Inflammatory macrophage treated with lipopolysaccharide for 4 hours (primary cell): ENCODE measurements around the gene KLHL21.
A peak's percentile ranks its signal among the peaks of the same experiment; 100 is the strongest.

ENCODE experiments used
- DNase-seq: peaks from one replicate; pipeline ENCODE4 v3.0.0-alpha.2; 2020

Gene KLHL21

GRCh38 chr1:6599141-6599975, 3.3 kb downstream of the KLHL21 start:
- DNase-seq: peak; percentile 55

- no peak for DNase-seq
Measured at GRCh38 chr1:6597777-6598131, 4.9 kb downstream of the KLHL21 start.

- DNase-seq: no peak
Measured at GRCh38 chr1:6596886-6597776, 5.5 kb downstream of the KLHL21 start.

DNA sequence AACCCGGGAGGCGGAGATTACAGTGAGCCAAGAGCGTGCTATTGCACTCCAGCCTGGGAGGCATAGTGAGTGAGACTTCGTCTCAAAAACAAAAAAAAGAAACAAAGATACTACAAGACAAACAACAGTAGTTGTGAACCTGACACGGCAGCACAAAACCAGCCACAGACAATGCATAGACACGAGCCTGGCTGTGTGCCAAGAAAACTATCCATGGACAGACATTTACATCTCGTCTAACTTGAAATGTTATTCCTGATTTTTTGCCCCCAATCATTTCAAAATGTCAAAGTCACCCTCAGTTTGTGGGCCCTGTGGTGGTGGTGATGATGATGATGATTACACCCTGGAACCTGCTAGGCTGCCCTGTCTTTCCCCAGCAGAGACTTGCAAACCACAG, 6.3 kb downstream of the KLHL21 start:
- DNase-seq: no peak

GRCh38 chr1:6594977-6595740, 7.5 kb downstream of the KLHL21 start:
- no peak for DNase-seq

DNA sequence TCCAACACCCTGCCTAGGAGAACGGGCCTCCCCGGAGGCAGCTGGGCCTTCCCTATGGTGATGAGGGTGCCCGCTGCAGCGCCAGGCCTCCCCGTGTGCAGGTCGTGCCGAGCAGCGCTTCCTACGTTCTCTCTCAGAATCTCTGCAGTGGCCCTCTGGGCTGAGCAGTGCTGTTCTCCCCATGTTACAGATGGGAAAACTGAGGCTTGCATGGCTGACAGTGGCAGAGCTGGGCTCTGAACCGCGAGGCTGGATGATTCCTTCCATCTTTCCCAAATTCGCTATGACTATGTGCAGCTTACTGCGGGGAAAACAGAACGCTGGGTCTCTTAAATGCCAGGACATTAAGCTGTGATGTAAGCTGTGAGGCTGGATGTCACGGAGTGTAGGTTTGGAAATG, 8.9 kb downstream of the KLHL21 start:
- no peak for DNase-seq

- DNase-seq: no peak
Measured at GRCh38 chr1:6592865-6593593, 9.6 kb downstream of the KLHL21 start.

DNA sequence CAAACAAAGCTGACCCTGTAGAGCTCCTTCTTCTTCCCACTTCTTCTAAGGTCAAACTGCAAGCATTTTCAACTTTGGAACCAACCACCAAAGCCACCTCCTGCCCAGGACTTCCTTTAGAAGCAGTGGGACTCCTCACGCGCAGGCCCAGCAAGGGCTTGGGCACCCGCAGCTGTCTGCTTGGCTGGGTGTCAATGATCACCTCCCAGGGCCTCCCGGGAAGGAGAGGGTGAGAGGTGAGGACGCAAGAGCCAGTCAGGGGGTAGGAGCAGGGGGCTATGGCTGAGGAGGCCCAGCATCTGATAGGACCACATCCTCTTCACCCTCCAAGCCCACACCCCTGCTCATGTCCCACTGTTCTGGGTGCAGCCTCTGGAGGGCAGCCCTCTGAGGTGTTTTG, 10.2 kb downstream of the KLHL21 start:
- DNase-seq: no peak

DNA sequence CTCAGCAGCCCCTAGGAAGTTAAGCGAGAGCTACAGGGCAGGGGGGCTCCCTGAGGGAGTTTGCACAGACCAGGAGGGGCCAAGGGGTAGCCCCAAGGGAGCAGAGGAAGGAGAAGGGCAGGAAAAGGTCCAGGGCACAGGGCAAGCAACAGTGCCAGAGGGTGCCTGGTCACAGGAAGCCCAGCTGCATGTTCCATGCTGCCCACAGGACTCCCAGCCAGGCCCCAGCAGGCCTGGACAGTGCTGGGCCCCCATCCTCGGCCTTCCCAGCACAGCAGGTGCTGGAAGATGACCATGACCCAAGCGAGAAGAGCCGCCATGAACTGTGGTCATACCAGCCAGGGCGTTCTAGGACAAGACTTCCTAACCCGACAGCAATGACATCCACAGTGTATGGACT, 11.0 kb downstream of the KLHL21 start:
- no peak for DNase-seq

GRCh38 chr1:6591222-6591621, 11.4 kb downstream of the KLHL21 start:
- DNase-seq: peak; percentile 48

DNA sequence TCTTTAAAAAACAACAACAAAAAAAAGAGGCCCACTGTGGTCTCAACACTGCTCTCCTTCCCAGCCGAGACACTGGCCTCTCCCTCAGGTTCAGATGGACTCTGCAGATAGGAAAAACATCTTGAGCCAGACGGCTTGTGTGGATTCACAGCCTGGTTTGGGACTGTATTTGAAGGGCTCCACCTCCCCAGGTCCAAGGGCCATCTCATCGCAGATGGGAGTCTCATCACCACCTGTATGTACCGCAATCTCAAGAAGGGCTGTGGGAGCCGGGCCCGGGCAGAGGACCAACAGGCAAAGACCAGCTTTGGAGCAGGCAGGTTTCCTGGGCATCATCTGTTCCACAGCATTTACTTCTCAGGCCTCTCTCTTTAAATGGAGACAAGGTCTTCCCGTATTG, 12.6 kb downstream of the KLHL21 start:
- no peak for DNase-seq

DNA sequence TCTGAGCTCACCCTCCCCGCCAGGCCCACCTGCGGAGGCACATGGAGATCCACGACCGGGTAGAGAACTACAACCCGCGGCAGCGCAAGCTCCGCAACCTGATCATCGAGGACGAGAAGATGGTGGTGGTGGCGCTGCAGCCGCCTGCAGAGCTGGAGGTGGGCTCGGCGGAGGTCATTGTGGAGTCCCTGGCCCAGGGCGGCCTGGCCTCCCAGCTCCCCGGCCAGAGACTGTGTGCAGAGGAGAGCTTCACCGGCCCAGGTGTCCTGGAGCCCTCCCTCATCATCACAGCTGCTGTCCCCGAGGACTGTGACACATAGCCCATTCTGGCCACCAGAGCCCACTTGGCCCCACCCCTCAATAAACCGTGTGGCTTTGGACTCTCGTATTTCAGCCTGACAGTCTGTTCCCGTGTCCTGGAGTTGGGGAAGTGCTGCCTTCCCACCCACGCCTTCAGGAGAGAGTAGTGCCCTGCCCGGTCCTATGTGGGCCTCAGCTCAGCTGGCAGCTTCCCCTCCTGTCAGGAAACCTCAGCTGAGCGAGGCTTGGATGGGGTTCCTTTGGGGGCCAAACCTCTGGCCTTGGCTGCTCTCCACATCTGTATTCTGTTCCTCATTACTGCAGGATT, 13.7 kb downstream of the KLHL21 start:
- peak; percentile 83 for DNase-seq

GRCh38 chr1:6588128-6588892, 14.4 kb downstream of the KLHL21 start:
- no peak for DNase-seq

GRCh38 chr1:6587261-6588005, 15.2 kb downstream of the KLHL21 start:
- no peak for DNase-seq

- no peak for DNase-seq
Measured at GRCh38 chr1:6586404-6586816, 16.3 kb downstream of the KLHL21 start.

- no peak for DNase-seq
Measured at GRCh38 chr1:6585841-6586240, 16.8 kb downstream of the KLHL21 start.

- DNase-seq: no peak
Measured at GRCh38 chr1:6585081-6585722, 17.5 kb downstream of the KLHL21 start.

DNA sequence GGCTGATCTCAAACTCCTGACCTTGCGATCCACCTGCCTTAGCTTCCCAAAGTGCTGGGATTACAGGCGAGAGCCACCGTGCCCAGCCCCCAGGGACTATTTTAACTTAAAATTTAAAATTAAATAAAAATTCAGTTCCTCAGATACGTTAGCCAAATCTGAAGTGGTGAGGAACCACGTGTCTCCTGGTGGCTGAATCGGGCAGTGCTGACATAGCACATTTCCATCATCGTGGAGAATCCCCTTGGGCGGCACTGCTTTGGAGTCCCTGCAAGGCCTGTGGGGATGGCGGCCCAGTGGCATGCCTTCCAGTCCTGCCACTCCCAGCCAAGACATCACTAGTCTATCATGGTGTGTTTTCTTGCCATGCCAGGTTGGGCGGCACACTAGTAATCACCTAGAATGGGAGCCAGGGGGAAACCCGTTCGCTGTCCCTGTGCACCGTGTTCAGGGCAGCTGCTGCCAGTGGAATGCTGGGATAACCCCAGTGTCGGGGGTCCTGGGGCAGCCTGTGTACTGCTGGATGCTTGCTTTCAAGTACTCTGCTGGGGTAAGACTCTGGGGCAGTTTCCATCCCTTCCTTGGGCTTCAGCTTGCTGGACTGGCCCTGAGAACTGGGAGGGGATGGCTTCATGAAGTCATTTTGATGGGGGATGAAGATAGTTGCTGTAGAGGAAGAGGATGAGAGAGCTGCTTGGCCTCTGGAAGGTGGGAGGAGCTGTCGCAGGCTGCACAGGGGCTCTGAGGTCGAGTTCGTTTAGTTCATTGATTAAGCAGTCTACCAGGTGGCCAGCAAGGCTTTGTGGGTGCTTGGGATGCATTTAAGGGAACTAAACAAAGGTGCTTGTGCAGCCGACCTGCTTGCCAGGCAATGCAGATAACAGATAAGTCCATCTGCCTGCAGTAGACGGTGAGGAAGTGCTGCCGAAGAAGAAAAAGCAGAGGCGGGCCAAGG, 18.3 kb downstream of the KLHL21 start:
- DNase-seq: no peak

DNA sequence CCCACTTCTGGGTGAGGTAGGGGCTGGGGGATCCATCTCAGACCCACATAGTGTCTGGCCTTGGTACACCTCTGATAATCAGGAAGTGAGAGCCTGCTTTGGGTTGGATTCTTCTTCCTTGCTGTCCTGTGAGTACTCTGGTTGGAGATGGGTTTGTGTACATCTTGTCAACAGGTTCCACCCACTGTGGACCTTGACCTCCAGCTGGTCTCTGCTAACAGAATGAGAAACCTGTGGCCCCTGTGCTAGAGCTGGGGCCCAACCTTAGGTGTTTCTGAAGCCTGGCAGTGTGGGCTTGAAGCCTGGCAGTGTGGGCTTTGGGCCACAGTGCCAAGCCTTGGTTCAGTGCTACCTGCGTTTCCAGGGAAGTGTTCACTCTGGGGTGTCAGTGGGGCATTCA, 20.3 kb downstream of the KLHL21 start:
- DNase-seq: no peak
